Stimulated activated CD8-positive, alpha-beta memory T cell treated with anti-CD3 and anti-CD28 coated beads, Interleukin-12 subunit alpha, Interleukin-12 subunit beta, amount 100 ng/mL, for 1 hour (primary cell): ENCODE measurements around the gene MLPH.

ENCODE experiments used
- DNase-seq: peaks from one replicate; pipeline ENCODE4 v3.0.0-alpha.2; 2020; ENCODE audit warnings: low read depth

Gene MLPH

DNA sequence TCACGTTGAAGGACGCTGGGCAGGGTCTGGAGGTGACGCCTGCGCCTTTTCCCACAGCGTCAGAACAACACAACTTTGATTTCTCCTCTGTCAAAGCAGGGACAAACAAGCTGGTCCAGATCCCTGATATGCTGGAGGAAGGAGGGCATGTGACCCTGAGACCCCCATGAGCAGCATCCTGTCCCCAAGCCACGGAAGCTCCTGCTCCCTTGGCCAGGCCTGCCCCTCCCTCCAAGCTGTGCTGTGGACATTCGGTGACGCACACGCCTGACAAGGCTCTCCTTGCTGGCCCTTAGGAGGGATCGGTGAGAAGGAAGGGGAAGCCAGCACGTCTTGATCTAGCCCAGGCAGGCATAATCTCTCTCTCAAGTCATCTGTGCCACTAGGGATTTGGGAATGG, 11.3 kb downstream of the MLPH start:
- DNase-seq = no peak

DNA sequence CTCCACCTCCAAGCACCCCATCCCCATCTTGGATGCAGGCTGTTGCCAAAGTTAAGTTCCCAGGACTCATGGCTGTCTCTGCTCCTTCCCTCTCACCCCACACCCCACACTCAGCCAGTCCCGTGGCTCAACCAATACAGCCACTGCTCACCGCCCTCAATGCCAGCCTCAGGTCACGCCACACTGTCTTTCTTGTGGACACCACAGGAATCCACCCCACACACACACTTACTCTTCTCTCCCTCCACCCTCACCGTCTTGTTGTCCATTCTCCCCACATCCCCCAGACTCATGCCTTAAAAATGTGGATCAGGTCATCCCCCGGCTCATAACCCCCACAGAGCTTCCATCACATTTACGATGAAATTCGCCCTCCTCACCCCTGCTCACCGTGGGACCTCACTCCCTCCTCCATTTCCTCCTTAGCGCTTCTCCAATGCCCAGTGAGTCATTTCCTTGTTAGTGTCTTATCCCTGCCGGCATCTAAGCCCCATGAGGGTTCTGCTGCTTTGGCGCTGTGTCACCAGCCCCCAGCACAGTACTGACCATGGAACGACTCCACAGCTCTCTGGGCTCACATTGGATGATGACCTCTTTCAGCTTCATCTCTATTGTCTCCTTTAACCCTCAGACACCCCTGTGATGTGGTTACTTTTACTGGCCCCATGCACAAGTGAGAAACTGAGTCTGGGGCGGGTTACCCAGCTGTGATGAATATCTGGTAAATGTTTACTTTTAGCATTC, 13.8 kb downstream of the MLPH start:
- no peak for DNase-seq

DNA sequence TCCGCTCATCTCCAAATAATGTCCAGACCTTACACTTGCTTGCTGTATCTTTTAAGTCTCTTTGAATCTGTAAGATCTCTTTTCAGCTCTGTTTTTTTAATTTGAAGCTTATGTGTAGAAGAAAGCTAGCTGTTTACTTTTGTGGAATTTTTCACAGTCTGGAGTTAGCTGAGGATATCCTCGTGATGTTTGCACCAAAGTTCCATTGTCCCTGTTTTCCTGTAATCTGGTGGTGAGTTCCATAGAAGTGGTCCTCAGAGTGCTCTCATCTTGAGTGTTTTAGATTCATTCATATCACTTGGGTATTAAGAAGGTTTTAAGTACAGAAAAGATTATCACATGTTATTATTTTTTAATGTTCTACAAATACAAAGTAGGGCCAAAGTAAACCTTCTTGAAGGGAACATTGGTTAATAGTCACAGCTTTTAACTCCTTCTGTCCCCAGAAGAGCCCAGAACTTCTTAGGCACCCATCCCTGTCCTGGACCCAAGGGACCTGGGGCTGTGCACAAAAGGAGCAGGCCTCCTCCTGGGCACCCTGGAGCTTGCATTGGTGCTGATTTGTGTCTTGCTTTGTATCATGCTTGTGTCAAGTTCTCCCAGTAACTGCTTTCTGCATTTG, 15.0 kb downstream of the MLPH start:
- DNase-seq = no peak

DNA sequence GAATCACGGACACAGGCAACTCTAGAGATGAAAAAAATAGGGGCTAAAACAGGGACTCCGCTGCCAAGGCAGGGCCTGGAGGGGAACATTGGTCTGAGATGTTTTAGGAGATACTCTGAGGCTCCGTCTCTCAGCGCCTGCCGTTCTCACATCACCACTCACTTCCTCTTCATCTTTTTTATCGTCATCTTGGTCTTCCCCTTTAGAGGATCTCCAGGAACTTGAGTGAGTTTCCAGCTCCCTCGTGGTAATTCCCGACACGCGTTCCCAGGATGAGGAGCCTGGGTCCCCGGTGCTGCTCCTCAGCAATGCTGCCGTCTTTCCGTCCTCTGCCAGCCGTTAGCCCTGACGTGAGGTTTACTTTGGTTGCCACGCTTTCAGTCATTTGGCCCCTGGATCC, 16.1 kb downstream of the MLPH start:
- DNase-seq = no peak

DNA sequence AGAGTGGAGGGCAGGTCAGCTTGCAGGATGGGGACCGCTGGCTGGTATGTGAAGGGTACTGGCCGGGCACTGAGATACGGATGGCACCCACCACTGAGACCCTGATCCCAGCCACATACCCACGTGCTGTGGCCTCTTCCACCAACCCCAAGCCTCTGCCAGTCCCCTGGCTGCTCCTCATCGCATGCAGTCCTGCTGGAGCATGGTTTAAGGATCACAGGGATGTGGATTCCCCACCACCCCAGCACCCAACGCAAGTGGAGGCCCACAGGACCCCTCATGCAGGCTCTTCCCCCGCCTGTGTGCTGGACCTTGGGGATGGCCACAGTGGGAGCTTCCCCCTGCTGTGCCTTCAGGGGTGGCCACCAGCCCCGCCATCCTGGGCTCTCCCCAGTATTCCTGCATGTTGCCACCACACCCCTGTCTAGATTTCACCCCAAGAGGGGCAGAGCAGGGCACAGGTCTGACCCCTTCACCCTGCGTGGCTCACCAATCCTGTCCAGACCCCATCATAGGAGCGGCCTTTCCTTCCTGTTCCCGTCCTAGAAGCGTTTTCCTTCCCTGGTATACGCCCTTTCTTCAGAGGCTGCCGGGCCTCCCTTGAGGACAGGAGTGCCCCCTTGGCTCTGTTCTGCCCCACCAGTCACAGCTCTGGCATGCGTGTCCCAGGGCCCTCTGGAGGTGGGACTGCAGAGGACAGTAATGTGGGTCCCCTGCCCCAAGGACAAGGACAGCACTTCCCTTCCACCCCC, 18.3 kb downstream of the MLPH start:
- DNase-seq = no peak

DNA sequence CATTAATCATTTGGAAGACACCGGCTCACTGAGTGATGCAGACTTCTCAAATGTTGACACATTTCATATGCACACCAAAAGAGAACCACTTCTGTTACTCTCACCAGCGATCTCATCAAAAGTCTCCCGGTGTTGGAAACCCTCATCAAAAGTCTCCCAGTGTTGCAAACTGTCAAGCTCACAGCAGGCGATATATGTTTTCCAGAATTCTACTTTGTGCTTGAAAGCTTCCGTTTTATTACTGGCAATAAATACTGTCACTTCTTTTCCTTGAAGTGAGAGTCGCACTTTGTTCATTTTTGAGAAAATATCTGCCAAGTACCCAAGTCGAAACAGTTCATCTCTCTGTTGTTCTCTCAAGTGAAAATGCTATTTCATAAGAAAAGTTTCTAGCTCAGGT, 20.5 kb downstream of the MLPH start:
- no peak for DNase-seq

DNA sequence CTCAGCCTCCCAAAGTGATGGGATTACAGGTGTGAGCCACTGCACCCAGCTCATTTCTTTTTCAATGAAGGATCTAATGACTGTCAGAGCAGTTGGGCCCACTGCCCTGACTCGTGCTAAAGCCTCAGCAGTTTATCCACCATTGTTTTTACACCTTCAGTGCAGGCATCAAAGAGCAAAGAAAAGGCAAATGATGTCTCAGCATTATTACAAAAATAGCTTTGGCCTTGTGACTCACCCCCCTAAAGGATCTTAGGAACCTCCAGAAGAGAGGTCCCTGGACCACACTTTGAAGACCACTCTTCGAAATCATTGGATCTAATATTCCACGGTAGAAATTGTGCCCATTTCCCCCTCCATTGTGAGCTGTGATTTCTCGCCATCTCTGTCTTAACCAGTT, 21.3 kb downstream of the MLPH start:
- no peak for DNase-seq

DNA sequence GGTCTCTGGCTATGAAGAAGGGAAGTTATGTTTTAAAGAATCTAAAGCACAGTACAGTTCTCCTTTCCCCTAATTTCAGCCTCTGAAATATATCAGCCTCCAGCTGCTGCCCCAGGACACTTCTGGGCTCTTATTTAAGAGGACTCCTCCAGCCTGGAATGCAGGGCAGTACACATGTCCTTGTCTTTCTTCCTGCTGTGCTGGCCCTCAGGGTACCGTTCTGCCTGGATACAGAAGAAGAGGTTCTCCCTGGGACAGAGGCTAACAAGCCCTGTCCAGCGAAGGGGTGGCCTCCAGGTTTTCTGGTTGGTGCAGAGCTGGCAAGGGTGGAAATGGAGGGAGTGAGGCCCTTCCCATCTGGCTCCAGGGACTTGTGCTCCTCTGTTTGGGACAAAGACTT, 22.1 kb downstream of the MLPH start:
- no peak for DNase-seq

DNA sequence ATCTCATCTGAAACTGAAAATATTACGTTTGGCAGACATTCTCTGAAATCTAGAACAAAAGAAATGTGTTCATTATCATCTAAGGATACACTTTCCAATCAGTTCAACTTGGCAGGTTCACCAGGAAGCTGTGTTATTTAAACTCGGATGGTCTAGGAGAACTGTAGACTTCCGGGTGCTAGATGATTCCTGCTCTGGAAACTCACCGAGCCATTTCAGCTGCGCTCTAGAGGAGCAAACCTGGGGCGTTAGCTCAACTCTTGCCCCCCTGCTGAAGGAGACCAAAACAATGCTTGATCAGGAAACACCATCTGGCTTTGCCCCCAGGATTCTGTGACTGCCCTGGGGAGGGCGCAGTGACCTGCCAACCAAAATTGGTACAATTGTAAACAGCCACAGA, 22.9 kb downstream of the MLPH start:
- no peak for DNase-seq

DNA sequence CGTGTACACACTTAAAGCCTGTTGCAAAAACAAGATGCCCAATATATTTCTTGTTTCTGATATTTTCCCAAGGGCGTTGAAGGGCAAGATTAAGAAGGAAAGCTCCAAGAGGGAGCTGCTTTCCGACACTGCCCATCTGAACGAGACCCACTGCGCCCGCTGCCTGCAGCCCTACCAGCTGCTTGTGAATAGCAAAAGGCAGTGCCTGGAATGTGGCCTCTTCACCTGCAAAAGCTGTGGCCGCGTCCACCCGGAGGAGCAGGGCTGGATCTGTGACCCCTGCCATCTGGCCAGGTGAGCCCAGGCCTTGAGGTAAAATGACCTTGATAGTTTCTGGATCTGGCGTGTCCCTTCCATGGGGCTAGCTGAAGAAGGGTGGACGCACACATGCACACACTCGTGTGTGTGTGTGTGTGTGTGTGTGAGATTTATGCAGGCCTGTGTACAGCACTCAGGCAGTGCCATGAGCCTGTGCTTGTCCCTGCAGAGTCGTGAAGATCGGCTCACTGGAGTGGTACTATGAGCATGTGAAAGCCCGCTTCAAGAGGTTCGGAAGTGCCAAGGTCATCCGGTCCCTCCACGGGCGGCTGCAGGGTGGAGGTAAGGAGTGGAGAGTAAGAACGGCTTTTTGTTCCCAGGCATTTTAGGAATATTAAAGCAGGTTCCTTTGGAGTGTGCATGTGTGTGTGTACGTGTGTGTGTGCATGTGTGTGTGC, 23.6 kb downstream of the MLPH start:
- DNase-seq = no peak

DNA sequence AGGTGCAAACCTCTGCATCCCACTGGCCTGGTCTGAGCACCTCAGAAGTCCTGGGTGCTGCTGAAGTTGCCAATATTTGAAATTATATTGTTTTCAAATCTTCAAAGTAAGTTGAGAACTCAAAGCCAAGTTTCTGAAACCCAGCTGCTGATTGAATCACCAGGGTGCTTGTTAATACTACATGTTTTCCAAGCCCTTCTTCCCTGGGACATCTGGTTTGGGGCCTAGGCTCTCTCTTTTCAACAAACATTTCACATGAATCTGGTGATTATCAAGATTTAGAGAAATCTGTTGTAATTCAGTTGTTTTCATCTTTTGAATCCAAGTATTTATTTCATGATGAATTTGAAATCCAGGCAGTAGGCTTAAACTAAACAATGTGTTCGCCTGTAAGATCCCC, 24.4 kb downstream of the MLPH start:
- no peak for DNase-seq

DNA sequence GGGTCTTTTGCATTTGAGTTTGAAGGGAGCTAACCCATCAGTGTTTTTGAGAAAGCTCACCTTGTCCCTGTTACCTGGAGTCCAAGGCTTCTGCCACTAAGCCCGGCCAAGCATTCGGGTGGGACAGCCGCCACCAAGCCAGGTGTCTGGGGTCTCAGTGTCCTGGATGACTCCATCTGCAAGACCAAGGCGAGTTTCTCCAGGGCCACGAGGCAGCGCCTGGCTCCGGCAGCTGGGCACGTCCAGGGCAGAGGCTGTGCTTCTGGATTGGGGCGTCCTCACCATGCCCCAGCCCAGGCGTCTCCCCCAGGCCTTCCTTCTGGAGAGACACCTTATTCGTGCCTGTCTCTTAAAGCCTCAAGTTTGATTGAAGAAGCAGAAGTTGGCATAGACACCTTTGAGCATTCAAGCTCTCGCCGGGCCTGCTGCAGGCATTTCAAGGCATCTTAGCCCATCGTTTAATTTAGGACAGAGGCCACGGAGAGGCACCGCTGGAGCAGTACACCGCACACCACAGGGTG, 24.9 kb downstream of the MLPH start:
- no peak for DNase-seq

DNA sequence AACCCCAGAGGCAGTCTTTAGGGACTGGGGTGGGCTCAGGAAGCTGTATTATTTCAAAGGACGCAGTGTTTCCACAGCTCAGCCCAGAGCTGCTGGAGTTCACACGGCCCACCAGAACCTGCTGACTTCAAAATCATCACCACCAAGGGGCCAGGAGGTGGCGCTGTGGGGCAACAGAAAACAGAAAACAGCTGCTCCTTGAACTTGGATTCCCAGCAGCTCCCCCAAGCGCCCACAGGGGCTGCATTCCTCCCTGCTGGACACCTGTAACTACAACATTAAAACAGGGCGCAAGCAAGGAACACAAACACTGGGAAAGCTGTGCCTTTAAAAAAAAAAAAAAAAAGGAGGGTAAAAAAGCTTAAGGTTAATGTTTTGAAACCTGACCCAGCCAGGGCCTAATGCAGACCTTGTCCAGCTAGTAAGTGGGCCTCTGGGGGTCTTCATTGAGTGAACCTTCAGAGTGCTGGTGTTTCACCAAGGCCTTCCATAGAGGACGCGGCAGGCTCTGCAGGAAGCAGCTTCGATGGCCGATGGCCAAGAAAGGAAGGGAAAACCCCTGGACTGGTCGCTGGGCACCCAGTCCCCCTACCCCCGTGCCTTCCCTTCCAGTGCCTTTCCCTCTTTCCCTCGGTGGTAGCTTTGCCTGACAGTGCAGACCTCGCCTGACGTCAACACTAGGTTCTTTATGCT, 25.9 kb downstream of the MLPH start:
- peak; percentile 64 for DNase-seq

DNA sequence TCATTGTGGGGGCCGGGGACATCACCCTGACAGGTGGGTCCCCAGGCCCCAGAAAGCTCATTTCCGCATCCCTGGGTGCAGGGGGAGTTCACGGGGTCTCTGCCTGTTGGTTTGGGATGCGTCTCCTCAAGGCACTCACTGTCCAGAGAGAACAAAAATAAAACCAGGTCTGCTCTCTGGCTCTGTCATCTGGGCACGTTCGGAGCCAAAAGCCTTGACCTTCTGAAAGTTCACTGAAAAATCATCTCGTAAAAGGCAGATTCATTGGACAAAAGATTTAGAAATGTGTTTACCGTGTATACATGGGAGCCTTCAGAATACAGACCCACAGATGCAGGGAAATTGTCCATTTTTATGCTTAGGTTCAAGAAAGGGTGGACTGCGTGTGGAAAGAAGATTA, 26.6 kb downstream of the MLPH start:
- DNase-seq = no peak

DNA sequence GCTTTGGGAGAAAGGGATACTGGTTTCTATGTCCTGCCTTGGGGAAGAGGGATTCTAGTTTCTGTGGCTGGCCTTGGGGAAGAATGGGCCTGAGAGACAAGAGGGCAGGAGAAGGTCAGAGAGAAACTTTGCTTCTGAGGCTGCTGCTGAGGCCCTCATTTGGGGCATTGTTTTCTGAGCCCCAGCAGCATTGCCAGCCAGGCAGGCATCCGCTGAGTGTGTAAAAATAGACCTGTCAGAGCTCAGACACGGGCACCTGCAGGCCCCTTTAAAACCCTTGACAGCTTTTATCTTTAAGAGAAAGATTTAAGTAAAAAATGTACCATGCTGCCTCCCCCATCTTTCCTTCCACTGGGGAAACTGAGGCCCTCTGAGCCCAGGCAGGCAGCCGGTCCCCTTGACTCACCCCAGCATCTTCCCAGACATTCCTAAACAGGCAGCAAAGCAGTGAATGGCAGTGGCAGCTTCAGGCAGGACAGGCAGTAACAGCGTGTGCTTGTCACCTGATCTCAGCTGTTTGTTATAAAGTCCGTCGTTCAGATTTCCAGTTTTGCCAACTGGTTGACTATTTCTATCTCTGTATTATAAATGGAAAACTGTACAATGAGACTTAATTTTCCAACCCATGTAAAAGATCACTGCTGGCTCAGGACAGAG, 27.6 kb downstream of the MLPH start:
- no peak for DNase-seq

DNA sequence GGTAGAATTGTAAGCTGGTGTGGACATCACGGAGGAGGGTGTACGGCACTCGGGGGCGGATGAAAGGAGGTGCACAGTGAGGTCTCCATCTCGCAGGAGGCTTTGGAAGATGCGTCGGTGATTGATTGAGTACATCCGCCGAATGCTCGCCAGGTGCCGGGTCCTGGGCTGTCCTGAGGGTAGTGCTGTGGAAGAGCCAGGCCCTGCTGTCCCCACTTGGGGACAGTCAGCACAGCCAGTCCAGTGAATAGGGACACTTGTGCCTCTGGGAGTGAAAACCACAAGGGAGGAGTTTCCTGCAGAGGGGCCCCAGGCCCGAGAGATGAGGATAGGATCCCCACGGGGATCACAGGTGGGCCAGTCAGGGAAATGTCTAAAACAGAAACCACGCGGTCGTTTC, 28.1 kb downstream of the MLPH start:
- DNase-seq = no peak

DNA sequence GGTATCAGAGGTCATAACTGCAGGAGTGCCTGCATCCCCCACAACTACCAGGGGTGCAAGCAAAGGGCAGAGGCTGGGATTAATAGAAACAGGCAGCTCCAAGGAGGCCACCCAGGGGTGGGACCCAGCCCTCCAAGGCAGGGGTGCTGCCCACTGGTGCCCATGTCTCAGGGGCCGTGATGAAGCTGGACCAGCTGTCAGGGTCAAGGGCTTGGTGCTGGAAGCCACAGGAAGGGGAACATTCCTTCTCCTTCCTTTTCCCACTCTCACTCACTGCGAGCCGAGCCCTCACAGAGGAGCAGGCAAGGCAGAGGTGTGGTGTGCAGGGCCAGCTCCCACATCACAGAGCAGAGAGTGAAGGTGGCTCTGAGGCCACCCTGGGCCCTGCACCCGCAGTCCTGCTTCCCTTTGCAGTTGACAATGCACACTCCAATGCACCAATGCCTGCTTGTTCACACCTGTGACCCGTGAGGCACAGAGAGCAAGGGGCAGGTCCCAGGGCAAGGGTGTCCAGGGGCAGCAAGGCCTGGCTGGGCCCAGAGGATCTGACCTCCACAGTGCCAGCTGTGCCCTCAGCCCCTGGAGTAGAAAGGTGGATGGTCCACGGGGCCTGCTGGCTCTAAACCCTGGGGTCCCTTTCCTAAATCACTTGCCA, 28.7 kb downstream of the MLPH start:
- no peak for DNase-seq

DNA sequence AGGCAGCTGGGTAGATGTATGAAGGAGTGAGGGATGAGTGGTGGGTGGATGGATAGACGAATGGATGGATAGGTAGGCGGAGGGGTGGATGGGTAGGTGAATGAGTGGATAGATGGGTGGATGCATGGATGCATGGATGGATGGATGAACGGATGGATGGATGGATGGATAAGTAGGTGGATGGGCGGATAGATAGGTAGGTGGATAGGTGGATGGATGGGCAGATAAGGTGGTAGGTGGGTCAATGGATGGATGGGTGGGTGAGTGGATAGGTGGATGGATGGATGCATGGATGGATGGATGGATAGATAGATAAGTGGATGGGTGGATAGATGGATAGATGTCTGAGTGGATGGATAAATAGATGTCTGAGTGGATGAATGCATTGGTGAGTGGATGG, 30.1 kb downstream of the MLPH start:
- no peak for DNase-seq

DNA sequence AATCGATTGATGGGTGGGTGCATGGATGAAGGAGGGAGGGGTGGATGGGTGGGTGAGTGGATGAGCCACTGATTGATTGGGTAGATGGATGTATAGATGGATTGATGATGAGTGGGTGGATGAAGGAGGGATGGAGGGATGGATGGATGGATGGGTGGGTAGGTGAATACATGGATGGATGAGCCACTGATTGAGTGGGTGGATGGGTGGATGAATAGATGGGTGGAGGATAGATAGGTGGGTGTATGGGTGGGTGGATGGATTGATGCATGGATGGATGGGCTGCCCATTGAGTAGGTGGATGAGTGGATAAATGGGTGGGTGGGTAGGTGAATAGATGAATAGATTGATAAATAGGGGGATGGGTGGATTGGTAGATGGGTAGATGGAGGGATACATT, 30.9 kb downstream of the MLPH start:
- no peak for DNase-seq

DNA sequence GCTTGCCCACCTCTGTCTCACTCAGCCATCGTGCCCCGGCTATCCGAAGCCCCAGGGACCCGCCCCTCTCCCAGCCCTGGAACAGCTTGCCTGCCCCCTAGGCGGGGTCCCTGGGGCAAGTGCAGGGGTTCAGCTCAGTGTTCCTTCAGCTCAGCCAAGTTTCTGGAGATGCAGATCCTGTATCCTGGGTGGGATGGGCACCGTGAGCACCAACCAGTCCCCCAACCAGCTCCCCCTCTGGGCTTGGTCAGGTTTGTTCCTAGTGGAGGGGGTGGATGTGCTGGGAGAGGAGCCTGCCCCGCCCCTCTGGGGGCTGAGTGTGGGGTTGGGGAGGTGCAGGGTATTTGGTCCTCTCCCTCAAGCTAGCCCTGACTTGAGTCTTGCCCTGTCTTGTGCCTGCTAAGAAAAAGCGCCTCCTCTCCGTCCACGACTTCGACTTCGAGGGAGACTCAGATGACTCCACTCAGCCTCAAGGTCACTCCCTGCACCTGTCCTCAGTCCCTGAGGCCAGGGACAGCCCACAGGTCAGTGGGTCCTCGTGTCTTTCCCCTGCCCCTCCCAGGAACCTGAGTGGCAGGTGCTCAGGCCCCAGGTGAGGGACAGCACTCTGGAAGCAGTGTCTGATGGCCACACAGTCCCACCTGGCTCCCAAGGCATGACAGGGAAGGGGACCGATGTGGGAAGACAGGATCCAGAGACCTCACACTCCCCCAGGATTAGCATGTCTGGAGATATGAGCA, 32.6 kb downstream of the MLPH start:
- no peak for DNase-seq
